ENCODE results near the gene TRAPPC10. TPM values are rescaled to one million over a fixed set of nuclear protein-coding genes. Genes with fewer than 3 reads are reported as not detected.
A peak's percentile ranks its signal among the peaks of the same experiment; 100 is the strongest.

TRAPPC10 gene
- total and polyA plus RNA-seq, 2 donors (not counting 1 experiment from before 2014, with no cell fraction given): 61.7 to 145 TPM

DNA sequence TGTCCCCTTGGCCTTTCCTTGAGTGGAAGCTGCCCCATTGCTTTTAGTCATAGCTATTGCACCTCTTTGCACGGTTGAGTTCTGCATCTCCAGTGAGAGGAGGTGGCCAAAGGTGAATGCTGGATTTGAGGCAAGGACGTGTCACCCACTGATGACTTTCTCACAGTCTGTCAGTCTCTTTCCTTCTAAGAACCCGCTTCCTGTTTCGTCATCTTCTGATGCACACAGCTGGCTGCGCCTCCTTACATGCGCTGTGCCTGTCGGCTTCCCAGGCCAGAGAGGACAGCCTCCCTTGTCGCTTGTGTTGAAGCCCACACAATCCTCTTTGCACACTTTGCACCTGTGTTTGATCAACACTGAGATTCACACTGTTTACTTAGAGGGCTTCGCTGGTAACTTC lies 53.3 kb downstream of the TRAPPC10 start:
- ChIA-PET POLR2A (no interaction called here), CTCF (no interaction called here)
- 55% methylated on average over 7 of the region's 9 CpGs for whole genome bisulfite sequencing (ENCODE audit: insufficient coverage)
- H3K27me3 Mint-ChIP-seq: no peaks in the 10 kb centered on the region
- Histone ChIP-seq H3K9ac (ENCODE audit: low read length) (no peak overlapping the region), H3K4me1 (ENCODE audit: control insufficient read depth in 2 of 2, insufficient read depth in 2 of 2, low read length in 2 of 2) (peaks cover 0 to 13% of the 10 kb centered on the region in 2 donors), H3K27ac (ENCODE audit: low read length in 2 of 2) (peak overlapping the region; percentile 21 to 61), H4K20me1 (ENCODE audit: control insufficient read depth, insufficient read depth, low read length, poor library complexity, severe bottlenecking) (peaks cover 27% of the 10 kb centered on the region), H3K36me3 (replicated peaks in 1 of 2; ENCODE audit: control extremely low read depth in 1 of 2, control insufficient read depth in 1 of 2, extremely low read depth in 1 of 2, insufficient read depth in 2 of 2, low read length in 1 of 2) (peaks cover 7 to 79% of the 10 kb centered on the region in 2 experiments), H3K79me2 (ENCODE audit: control insufficient read depth, insufficient read depth, low read length) (peaks cover 60% of the 10 kb centered on the region), H3K27me3 (replicated peaks in 1 of 4; ENCODE audit: control extremely low read depth in 1 of 4, control insufficient read depth in 3 of 4, insufficient read depth in 4 of 4, low read length in 3 of 4) (no peaks in the 10 kb centered on the region), H3K4me2 (replicated peaks; ENCODE audit: low read depth, low read length, poor library complexity, severe bottlenecking) (no peak overlapping the region), H2AFZ (ENCODE audit: insufficient read depth, low read depth, low read length, poor library complexity, severe bottlenecking) (no peak overlapping the region), H3K4me3 (ENCODE audit: control extremely low read depth in 1 of 5, extremely low read depth in 1 of 5, insufficient read depth in 1 of 5, low read depth in 2 of 5, low read length in 4 of 5) (no peak overlapping the region), H3K9me3 (ENCODE audit: control extremely low read depth in 1 of 3, control insufficient read depth in 2 of 3, insufficient read depth in 1 of 3, low read length in 2 of 3) (no peaks in the 10 kb centered on the region)
- intact Hi-C loops (cut with micrococcal nuclease): no loop called here
- ATAC-seq (ENCODE audit: low read depth): peak; percentile 90
- TF ChIP-seq, protein P1, sequence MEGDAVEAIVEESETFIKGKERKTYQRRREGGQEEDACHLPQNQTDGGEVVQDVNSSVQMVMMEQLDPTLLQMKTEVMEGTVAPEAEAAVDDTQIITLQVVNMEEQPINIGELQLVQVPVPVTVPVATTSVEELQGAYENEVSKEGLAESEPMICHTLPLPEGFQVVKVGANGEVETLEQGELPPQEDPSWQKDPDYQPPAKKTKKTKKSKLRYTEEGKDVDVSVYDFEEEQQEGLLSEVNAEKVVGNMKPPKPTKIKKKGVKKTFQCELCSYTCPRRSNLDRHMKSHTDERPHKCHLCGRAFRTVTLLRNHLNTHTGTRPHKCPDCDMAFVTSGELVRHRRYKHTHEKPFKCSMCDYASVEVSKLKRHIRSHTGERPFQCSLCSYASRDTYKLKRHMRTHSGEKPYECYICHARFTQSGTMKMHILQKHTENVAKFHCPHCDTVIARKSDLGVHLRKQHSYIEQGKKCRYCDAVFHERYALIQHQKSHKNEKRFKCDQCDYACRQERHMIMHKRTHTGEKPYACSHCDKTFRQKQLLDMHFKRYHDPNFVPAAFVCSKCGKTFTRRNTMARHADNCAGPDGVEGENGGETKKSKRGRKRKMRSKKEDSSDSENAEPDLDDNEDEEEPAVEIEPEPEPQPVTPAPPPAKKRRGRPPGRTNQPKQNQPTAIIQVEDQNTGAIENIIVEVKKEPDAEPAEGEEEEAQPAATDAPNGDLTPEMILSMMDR (IDR thresholded peaks at IDR 0.05): no peak
- H3K9me3 Mint-ChIP-seq (ENCODE audit: insufficient read depth): no peaks in the 10 kb centered on the region
- H3K4me1 Mint-ChIP-seq: peaks cover 13% of the 10 kb centered on the region
- H3K4me3 Mint-ChIP-seq: no peak overlapping the region
- peak; percentile 67 for DNase-seq
- peak overlapping the region; percentile 78 for H3K27ac Mint-ChIP-seq

DNA sequence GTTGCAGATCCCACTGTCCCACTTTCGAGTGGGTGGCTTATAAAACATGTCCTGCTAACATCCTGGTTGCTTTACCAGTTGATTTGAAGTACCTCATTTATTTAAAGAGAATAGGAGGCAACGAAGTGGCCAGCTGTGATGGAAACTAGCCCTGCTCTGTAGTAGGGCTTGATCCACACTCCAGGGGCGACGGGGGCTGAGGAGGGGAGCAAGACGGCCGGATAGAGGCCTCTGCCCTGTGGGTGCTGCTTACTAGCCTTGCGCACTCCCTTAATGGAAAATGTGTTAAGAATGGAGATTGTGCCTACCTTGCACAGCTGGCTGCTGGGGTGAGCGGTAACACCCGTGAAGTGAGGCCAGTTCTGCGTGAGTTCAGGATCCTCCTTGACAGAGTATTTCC lies 54.0 kb downstream of the TRAPPC10 start:
- Histone ChIP-seq H3K4me2 (replicated peaks; ENCODE audit: low read depth, low read length, poor library complexity, severe bottlenecking) (no peak overlapping the region), H3K4me1 (ENCODE audit: control insufficient read depth in 2 of 2, insufficient read depth in 2 of 2, low read length in 2 of 2) (peaks cover 0 to 13% of the 10 kb centered on the region in 2 donors), H4K20me1 (ENCODE audit: control insufficient read depth, insufficient read depth, low read length, poor library complexity, severe bottlenecking) (peaks cover 33% of the 10 kb centered on the region), H2AFZ (ENCODE audit: insufficient read depth, low read depth, low read length, poor library complexity, severe bottlenecking) (no peak overlapping the region), H3K36me3 (replicated peaks in 1 of 2; ENCODE audit: control extremely low read depth in 1 of 2, control insufficient read depth in 1 of 2, extremely low read depth in 1 of 2, insufficient read depth in 2 of 2, low read length in 1 of 2) (peaks cover 7 to 85% of the 10 kb centered on the region in 2 experiments), H3K27me3 (replicated peaks in 1 of 4; ENCODE audit: control extremely low read depth in 1 of 4, control insufficient read depth in 3 of 4, insufficient read depth in 4 of 4, low read length in 3 of 4) (no peaks in the 10 kb centered on the region), H3K9ac (ENCODE audit: low read length) (no peak overlapping the region), H3K4me3 (ENCODE audit: control extremely low read depth in 1 of 5, extremely low read depth in 1 of 5, insufficient read depth in 1 of 5, low read depth in 2 of 5, low read length in 4 of 5) (no peak overlapping the region), H3K27ac (ENCODE audit: low read length in 2 of 2) (peak overlapping the region; percentile 19 to 61), H3K79me2 (ENCODE audit: control insufficient read depth, insufficient read depth, low read length) (peaks cover 63% of the 10 kb centered on the region), H3K9me3 (ENCODE audit: control extremely low read depth in 1 of 3, control insufficient read depth in 2 of 3, insufficient read depth in 1 of 3, low read length in 2 of 3) (no peaks in the 10 kb centered on the region)
- Mint-ChIP-seq H3K27me3 (no peaks in the 10 kb centered on the region), H3K4me3 (no peak overlapping the region), H3K27ac (peak overlapping the region; percentile 70), H3K4me1 (peaks cover 13% of the 10 kb centered on the region), H3K9me3 (ENCODE audit: insufficient read depth) (no peaks in the 10 kb centered on the region)
- intact Hi-C loops (cut with micrococcal nuclease): no loop called here
- CTCF ChIA-PET: no interaction called here
- ATAC-seq (ENCODE audit: low read depth): no peak
- TF ChIP-seq EZH2 (IDR thresholded peaks at IDR 0.05; ENCODE audit: borderline replicate concordance, insufficient read depth, low read depth, low read length, poor library complexity, severe bottlenecking): no peak
- TF ChIP-seq, protein P1 (IDR thresholded peaks at IDR 0.05): no peak
- DNase-seq: no peak
- WGBS (ENCODE audit: insufficient coverage): 83% methylated on average over 6 of the region's 10 CpGs
- POLR2A ChIA-PET: no interaction called here
